Ovary (tissue), 9 donors: ENCODE results near the gene UNC93A. TPM values are rescaled to one million over a fixed set of nuclear protein-coding genes. Genes with fewer than 3 reads are reported as not detected.

Experiments used
- DNase-seq, 5 donors: peaks; one replicate each; pipeline ENCODE4 v3.0.0-alpha.2; 2019 to 2020
- H3K27ac ChIP-seq, 2 donors: fragments of 200-600 bp; one replicate each; pipeline versions ENCODE4 v1.5.1 to v1.8.0; 2019 to 2022
- H3K27me3 ChIP-seq: fragments of 200-600 bp; one replicate; pipeline ENCODE4 v1.8.0; 2022
- H3K36me3 ChIP-seq: fragments of 200-600 bp; sonication (generic); one replicate; pipeline ENCODE4 v1.5.1; 2019
- H3K4me1 ChIP-seq: one replicate; pipeline ENCODE4 v1.8.1; 2013; ENCODE audit warnings: mild to moderate bottlenecking, moderate library complexity; ENCODE audit not compliant: insufficient read depth
- H3K4me3 ChIP-seq: fragments of 200-600 bp; sonication (generic); one replicate; pipeline ENCODE4 v1.5.1; 2017
- H3K9me3 ChIP-seq, 2 donors: fragments of 200-600 bp in 1 of 2; sonication (generic) in 1 of 2; one replicate each; pipeline versions ENCODE4 v1.5.1 to v1.8.1; 2013 to 2019; ENCODE audit warnings: mild to moderate bottlenecking in 1 of 2, moderate library complexity in 1 of 2
- CTCF ChIP-seq, 3 donors: fragments of 450-650 bp in 2 of 3; fragments of 200-600 bp in 1 of 3; IDR thresholded peaks; one replicate each; pipeline versions ENCODE4 v1.5.1 to v1.8.0; 2016 to 2022; ENCODE audit warnings: antibody characterized with exemption in 3 of 3, mild to moderate bottlenecking in 1 of 3
- EP300 ChIP-seq: sonication (generic); formaldehyde crosslinking; IDR thresholded peaks from one replicate; pipeline ENCODE4 v1.6.1; 2017; ENCODE audit warnings: antibody characterized with exemption
- POLR2A ChIP-seq: fragments of 450-650 bp; IDR thresholded peaks from one replicate; pipeline ENCODE4 v1.6.1; 2017; ENCODE audit warnings: antibody characterized with exemption, mild to moderate bottlenecking, moderate library complexity
- WGBS, 3 donors: extraction: QIAGEN DNeasy Blood & Tissue Kit in 1 of 3; methylation state at CpG; one replicate each; pipeline versions ENCODE4 v1.1.5 to v1.1.7; 2013 to 2017; 5-methylcytosine and 5-hydroxymethylcytosine counted together
- intact Hi-C, 4 donors: fragments of 100-400 bp; cut with DNase I; formaldehyde crosslinking; loops; one replicate each; pipeline versions ENCODE4 v1.11.0 to v1.15.1; 2022 to 2023
- polyA plus RNA-seq, 2 donors: library from polyadenylated mRNA; stranded (reverse); fragments of 200-250 nt in 1 of 2; fragments of 350-450 nt in 1 of 2; fragmentation: Illumina TruSeq in 1 of 2; extraction: RNeasy Lipid Tissue Mini Kit (QIAGEN cat#74804) in 1 of 2; gene quantifications; one replicate each; pipeline ENCODE4 v1.2.3, GENCODE V29; 2013 to 2014
- total RNA-seq, 7 donors: library from RNA; depleted of rRNA in 2 of 7; stranded (reverse); fragments of >200 nt in 2 of 7; fragmentation: NEBNext Ultra II Directional in 3 of 7; extraction: Animal tissue kit (Norgen Biotek cat#: 25700) in 3 of 7; gene quantifications; one replicate each; pipeline versions ENCODE4 v1.1.0 to v1.2.4, GENCODE V29; 2016 to 2023
- donor health status: DM: no; HTN: no; CAD: no; lungs with moderate emphysema.
- donor health status: DM: no; HTN: no; CAD: no.
- donor health status: Bipolar disorder and iron deficiency.
- donor health status: DM: yes; HTN: yes; CAD: no.
- donor health status: DM: no; HTN: no; CAD: no.
- donor health status: DM: yes; HTN: yes; CAD: no.

UNC93A gene
- total and polyA plus RNA-seq, 9 donors = 0.41 to 0.92 (median 0.42) TPM; not detected in 6

- no peaks in the 10 kb centered on the region for H3K36me3 ChIP-seq
- H3K4me1 ChIP-seq = peaks cover 7% of the 10 kb centered on the region
- no peaks in the 10 kb centered on the region for H3K27me3 ChIP-seq
- WGBS, 3 donors = 15 to 40% (median 16%) methylated on average over 5 of the region's 5 CpGs
- no peak for DNase-seq
- no peak overlapping the region for H3K27ac ChIP-seq
- intact Hi-C loops = no loop called here
- H3K4me3 ChIP-seq = no peak overlapping the region
- no peaks in the 10 kb centered on the region for H3K9me3 ChIP-seq
- TF ChIP-seq CTCF (IDR thresholded peaks at IDR 0.05) (no peak), POLR2A (no peak), EP300 (no peak)
Measured at GRCh38 chr6:167328086-167328485, 37.0 kb downstream of the UNC93A start.

- Histone ChIP-seq H3K36me3 (no peaks in the 10 kb centered on the region), H3K27ac (no peak overlapping the region), H3K4me3 (no peak overlapping the region), H3K9me3 (no peaks in the 10 kb centered on the region), H3K4me1 (peaks cover 7% of the 10 kb centered on the region), H3K27me3 (no peaks in the 10 kb centered on the region)
- no peak for DNase-seq
- TF ChIP-seq EP300 (no peak), CTCF (IDR thresholded peaks at IDR 0.05) (no peak), POLR2A (no peak)
- intact Hi-C loops = no loop called here
- WGBS, 3 donors = 80 to 86% (median 84%) methylated on average over 8 of the region's 8 CpGs
Measured at GRCh38 chr6:167329014-167329413, 37.9 kb downstream of the UNC93A start.

GRCh38 chr6:167330750-167331149, 39.6 kb downstream of the UNC93A start:
- intact Hi-C loops = no loop called here
- peaks cover 7% of the 10 kb centered on the region for H3K4me1 ChIP-seq
- 77 to 83% (median 78%) methylated on average over 9 of the region's 9 CpGs for WGBS, 3 donors

GRCh38 chr6:167331565-167331964, 40.5 kb downstream of the UNC93A start:
- H3K27ac ChIP-seq = no peak overlapping the region
- H3K27me3 ChIP-seq = no peaks in the 10 kb centered on the region
- no peak overlapping the region for H3K4me3 ChIP-seq
- 82 to 86% (median 84%) methylated on average over 11 of the region's 11 CpGs for WGBS, 3 donors
- H3K36me3 ChIP-seq = no peaks in the 10 kb centered on the region
- TF ChIP-seq CTCF (IDR thresholded peaks at IDR 0.05) (no peak), POLR2A (no peak), EP300 (no peak)
- peaks cover 7% of the 10 kb centered on the region for H3K4me1 ChIP-seq
- intact Hi-C loops = no loop called here
- no peak for DNase-seq
- no peaks in the 10 kb centered on the region for H3K9me3 ChIP-seq

More at GRCh38 chr6:167330750-167331149, 39.6 kb downstream of the UNC93A start:
- H3K36me3 ChIP-seq = no peaks in the 10 kb centered on the region
- H3K27ac ChIP-seq = no peak overlapping the region
- no peak for DNase-seq
- no peak overlapping the region for H3K4me3 ChIP-seq
- TF ChIP-seq EP300 (no peak), POLR2A (no peak), CTCF (IDR thresholded peaks at IDR 0.05) (no peak)
- no peaks in the 10 kb centered on the region for H3K9me3 ChIP-seq
- no peaks in the 10 kb centered on the region for H3K27me3 ChIP-seq
